Measurements from ENCODE around the gene AHNAK. TPM values are rescaled to one million over a fixed set of nuclear protein-coding genes. Genes with fewer than 3 reads are reported as not detected.
"Not testable (repeated sequence)": the region's sequence is repeated elsewhere in the genome, so short reads cannot be mapped to it uniquely, and the experiment has no call there.

The AHNAK gene
- total RNA-seq, 1 donor from 2014 or later = 485 TPM

GRCh38 chr11:62555464-62556107, 9.0 kb upstream of the AHNAK start:
- DNase-seq (ENCODE audit: low spot score) = no peak
- intact Hi-C loops (cut with DNase I) = no loop called here

GRCh38 chr11:62554387-62555167, 8.0 kb upstream of the AHNAK start:
- peak; percentile 74 for DNase-seq (ENCODE audit: low spot score)
- intact Hi-C loops (cut with DNase I) = no loop called here

- DNase-seq (ENCODE audit: low spot score) = no peak
- intact Hi-C loops (cut with DNase I) = no loop called here
These were observed 7.3 kb upstream of the AHNAK start for GRCh38 chr11:62553839-62554361.

- DNase-seq (ENCODE audit: low spot score) = no peak
- intact Hi-C loops (cut with DNase I) = no loop called here
These were observed 6.7 kb upstream of the AHNAK start for GRCh38 chr11:62553080-62553838.

- intact Hi-C loops (cut with DNase I) = no loop called here
- no peak for DNase-seq (ENCODE audit: low spot score)
These were observed 6.0 kb upstream of the AHNAK start for GRCh38 chr11:62552485-62553079.

GRCh38 chr11:62550478-62550877, 3.9 kb upstream of the AHNAK start:
- intact Hi-C loops (cut with DNase I) = not testable (repeated sequence)

GRCh38 chr11:62548545-62549335, 2.1 kb upstream of the AHNAK start:
- intact Hi-C loops (cut with DNase I) = no loop called here
- DNase-seq (ENCODE audit: low spot score) = no peak

More at GRCh38 chr11:62550478-62550877, 3.9 kb upstream of the AHNAK start:
- not testable (repeated sequence) for DNase-seq (ENCODE audit: low spot score)

GRCh38 chr11:62547691-62548281, 1.2 kb upstream of the AHNAK start:
- intact Hi-C loops (cut with DNase I) = loop anchor here (2.0 kb wide), 1 partner anchor 13 kb away; no protein-coding TSS in a partner anchor

GRCh38 chr11:62546929-62547625, 471 bp upstream of the AHNAK start:
- intact Hi-C loops (cut with DNase I) = loop anchor here (2.0 kb wide), 1 partner anchor 14 kb away; no protein-coding TSS in a partner anchor
- DNase-seq (ENCODE audit: low spot score) = no peak

More at GRCh38 chr11:62547691-62548281, 1.2 kb upstream of the AHNAK start:
- DNase-seq (ENCODE audit: low spot score) = no peak

GRCh38 chr11:62545437-62546243, 966 bp downstream of the AHNAK start:
- intact Hi-C loops (cut with DNase I) = loop anchor here (1.0 to 2.0 kb wide), 2 partner anchors 15 to 37 kb away; no protein-coding TSS in a partner anchor
- DNase-seq (ENCODE audit: low spot score) = peak; percentile 95

GRCh38 chr11:62544581-62545436, 1.8 kb downstream of the AHNAK start:
- intact Hi-C loops (cut with DNase I) = loop anchor here (1.0 to 5.0 kb wide), 2 partner anchors 37 to 103 kb away; no protein-coding TSS in a partner anchor
- no peak for DNase-seq (ENCODE audit: low spot score)

- DNase-seq (ENCODE audit: low spot score) = no peak
- intact Hi-C loops (cut with DNase I) = loop anchor here (2.0 to 5.0 kb wide), 2 partner anchors 102 to 145 kb away; no protein-coding TSS in a partner anchor
These were observed 2.7 kb downstream of the AHNAK start for GRCh38 chr11:62543680-62544444.

- peak; percentile 91 for DNase-seq (ENCODE audit: low spot score)
- intact Hi-C loops (cut with DNase I) = loop anchor here (1.0 to 5.0 kb wide), 4 partner anchors 46 to 144 kb away; no protein-coding TSS in a partner anchor
These were observed 3.6 kb downstream of the AHNAK start for GRCh38 chr11:62542750-62543567.

- no peak for DNase-seq (ENCODE audit: low spot score)
- intact Hi-C loops (cut with DNase I) = loop anchor here (1.0 to 5.0 kb wide), 4 partner anchors 45 to 143 kb away; no protein-coding TSS in a partner anchor
These were observed 4.4 kb downstream of the AHNAK start for GRCh38 chr11:62542111-62542745.

Measured in cardiac septum (tissue), 1 donor.